Endothelial cell of umbilical vein (primary cell): ENCODE results near the gene CFAP20DC. TPM values are rescaled to one million over a fixed set of nuclear protein-coding genes. Genes with fewer than 3 reads are reported as not detected.

Source experiments
- BruUV-seq: library from RNA; stranded (reverse); fragments of 400-500 nt; replicated peaks from 2 replicates; lab custom pipeline; 2021; lab: Mats Ljungman, UMichigan
- CTCF ChIA-PET: fragments of 300-600, 350-600 bp; sonication (Branson Sonifier 250); formaldehyde crosslinking; loops from one replicate; lab custom pipeline; 2021; ENCODE audit warnings: antibody characterized with exemption, inconsistent platforms; lab: Charles Lee
- POLR2A ChIA-PET: fragments of 300-600, 350-600 bp; sonication (Branson Sonifier 250); formaldehyde crosslinking; loops from one replicate; lab custom pipeline; 2021; ENCODE audit warnings: antibody characterized with exemption, inconsistent platforms; lab: Charles Lee
- DNase-seq: peaks from one replicate; pipeline ENCODE4 v3.0.0-alpha.2; 2011; ENCODE audit warnings: low read depth, low spot score
- FAIRE-seq: peaks from 2 replicates; lab custom pipeline; 2011; peaks lifted over from hg19 to GRCh38; lab: Jason Lieb, UNC
- H2AFZ ChIP-seq: 2 replicates; pipeline ENCODE4 v1.6.0; 2012; ENCODE audit warnings: low read depth, low read length, control low read depth, inconsistent platforms
- H3K27ac ChIP-seq: 2 replicates; pipeline ENCODE4 v1.5.1; 2011; ENCODE audit warnings: low read depth, mild to moderate bottlenecking, control low read depth, low read length, moderate library complexity; ENCODE audit not compliant: insufficient read depth
- H3K27me3 ChIP-seq, 2 experiments: 2 replicates each; pipeline versions ENCODE4 v1.6.0 to v1.6.1; 2011; ENCODE audit warnings: low read length in 2 of 2, mixed read lengths in 1 of 2; ENCODE audit not compliant: control insufficient read depth in 2 of 2, insufficient read depth in 2 of 2
- H3K36me3 ChIP-seq, 2 experiments: 2 replicates in 1 of 2; 3 replicates in 1 of 2; pipeline ENCODE4 v1.5.1; 2011; ENCODE audit warnings: low read length in 2 of 2, mild to moderate bottlenecking in 1 of 2, moderate library complexity in 1 of 2; ENCODE audit not compliant: control insufficient read depth in 2 of 2, insufficient read depth in 2 of 2; ENCODE audit errors: extremely low read depth in 1 of 2
- H3K4me1 ChIP-seq: 3 replicates; pipeline ENCODE4 v1.5.1; 2011; ENCODE audit warnings: mild to moderate bottlenecking, low read length; ENCODE audit not compliant: control insufficient read depth, insufficient read depth; ENCODE audit errors: extremely low read depth
- H3K4me2 ChIP-seq: 2 replicates; pipeline ENCODE4 v1.6.1; 2011; ENCODE audit warnings: low read length, control low read depth, mixed read lengths; ENCODE audit not compliant: insufficient read depth
- H3K4me3 ChIP-seq, 3 experiments: fragments of 200-600 bp in 1 of 3; sonication (generic), shearing (Covaris generic) in 1 of 3; replicated peaks in 1 of 3; 2 replicates each; pipeline ENCODE4 v1.5.1; 2011 to 2016; ENCODE audit warnings: control low read depth in 3 of 3, low read length in 3 of 3, mild to moderate bottlenecking in 2 of 3, inconsistent platforms in 1 of 3, low read depth in 1 of 3, moderate library complexity in 1 of 3; ENCODE audit not compliant: insufficient read depth in 1 of 3
- H3K79me2 ChIP-seq: 2 replicates; pipeline ENCODE4 v1.6.0; 2012; ENCODE audit warnings: low read length, inconsistent platforms; ENCODE audit not compliant: control insufficient read depth, insufficient read depth
- H3K9ac ChIP-seq: replicated peaks from 2 replicates; pipeline ENCODE3; 2011; ENCODE audit warnings: low read length, control low read depth; ENCODE audit not compliant: insufficient read depth; ENCODE audit errors: extremely low read depth
- H3K9me1 ChIP-seq: replicated peaks from 3 replicates; pipeline ENCODE4 v1.6.0; 2011; ENCODE audit warnings: mild to moderate bottlenecking, low read length; ENCODE audit not compliant: control insufficient read depth, insufficient read depth; ENCODE audit errors: extremely low read depth
- H3K9me3 ChIP-seq: replicated peaks from 2 replicates; pipeline ENCODE4 v1.5.1; 2012; ENCODE audit warnings: low read length, inconsistent platforms; ENCODE audit not compliant: control insufficient read depth, insufficient read depth
- H4K20me1 ChIP-seq: replicated peaks from 2 replicates; pipeline ENCODE3; 2011; ENCODE audit warnings: mild to moderate bottlenecking, low read length; ENCODE audit not compliant: control insufficient read depth, insufficient read depth; ENCODE audit errors: extremely low read depth
- EZH2 ChIP-seq: IDR thresholded peaks from 2 replicates; pipeline ENCODE4 v1.6.1; 2012; ENCODE audit warnings: borderline replicate concordance, low read depth, mild to moderate bottlenecking, moderate library complexity, low read length, inconsistent platforms; ENCODE audit not compliant: severe bottlenecking
- FOS ChIP-seq: IDR thresholded peaks from 2 replicates; pipeline ENCODE4 v1.6.1; 2011; ENCODE audit warnings: mild to moderate bottlenecking, low read length, moderate library complexity, borderline replicate concordance; ENCODE audit not compliant: insufficient read depth
- GATA2 ChIP-seq: IDR thresholded peaks from 2 replicates; pipeline ENCODE4 v1.7.0; 2011; ENCODE audit warnings: low read depth, mild to moderate bottlenecking, moderate library complexity, mixed read lengths, low read length; ENCODE audit not compliant: insufficient read length, insufficient read depth
- JUN ChIP-seq: IDR thresholded peaks from 2 replicates; pipeline ENCODE4 v1.6.1; 2011; ENCODE audit warnings: borderline replicate concordance, low read depth; ENCODE audit not compliant: insufficient read length, insufficient read depth
- MAX ChIP-seq: IDR thresholded peaks from 2 replicates; pipeline ENCODE4 v1.6.1; 2011; ENCODE audit not compliant: insufficient read depth, insufficient read length
- MYC ChIP-seq: IDR thresholded peaks from one replicate; pipeline ENCODE4 v1.6.1; 2011; ENCODE audit warnings: mild to moderate bottlenecking, low read depth, low read length
- POLR2A ChIP-seq: IDR thresholded peaks from 2 replicates; pipeline ENCODE4 v1.6.1; 2012; ENCODE audit warnings: low read depth, mild to moderate bottlenecking, control low read depth, low read length
- POLR2AphosphoS5 ChIP-seq: IDR thresholded peaks from 2 replicates; pipeline ENCODE4 v1.6.1; 2012; ENCODE audit warnings: low read depth, mild to moderate bottlenecking, control low read depth, low read length, moderate library complexity; ENCODE audit not compliant: insufficient read depth
- dilution Hi-C: fragments of 300-500 bp; cut with MboI; formaldehyde crosslinking; loops from one replicate; pipeline ENCODE4 v1.15.0; 2019; ENCODE audit warnings: low sequenced_read_pairs; ENCODE audit not compliant: extremely low pct_ligation_motif_present
- intact Hi-C: fragments of 100-400 bp; cut with micrococcal nuclease; formaldehyde crosslinking; loops from one replicate; pipeline ENCODE4 v1.10.0; 2022
- polyA plus RNA-seq, 4 experiments: library from polyadenylated mRNA; depleted of rRNA in 3 of 4; stranded (reverse) in 3 of 4; unstranded in 1 of 4; fragments of >200 nt; gene quantifications; 2 replicates each; pipeline versions ENCODE4 v1.2.1 to v1.2.3, GENCODE V29; 2011 to 2012; ENCODE audit warnings: missing spikeins in 1 of 4
- total RNA-seq: library from RNA; stranded (reverse); gene quantifications from 2 replicates; pipeline ENCODE4 v1.2.3, GENCODE V29; 2021
- TF ChIP-seq, protein P1 (sequence below), 2 donors: IDR thresholded peaks; 1 replicate in 1 of 2; 2 replicates in 1 of 2; pipeline ENCODE4 v1.5.1; 2011; ENCODE audit warnings: low read length in 2 of 2, mild to moderate bottlenecking in 2 of 2, moderate library complexity in 2 of 2, control low read depth in 1 of 2, inconsistent platforms in 1 of 2, low read depth in 1 of 2; ENCODE audit not compliant: insufficient read depth in 1 of 2; ENCODE audit errors: extremely low read depth in 1 of 2

CFAP20DC gene
- total and polyA plus RNA-seq, 2 donors (not counting 3 experiments of a cell fraction or from before 2014, with no cell fraction given) = 0.92 to 2.1 TPM

GRCh38 chr3:58874795-58875194, 175.0 kb downstream of the CFAP20DC start:
- FAIRE-seq = no peak

GRCh38 chr3:58874248-58874741, 175.5 kb downstream of the CFAP20DC start:
- intact Hi-C loops = loop anchor here (5.0 kb wide), 1 partner anchor 42 kb away; no protein-coding TSS in a partner anchor
- peak overlapping the region; percentile 35 for H2AFZ ChIP-seq
- no peaks in the 10 kb centered on the region for H3K9me1 ChIP-seq
- H4K20me1 ChIP-seq = no peaks in the 10 kb centered on the region
- H3K27ac ChIP-seq = peak overlapping the region; percentile 84
- peak; percentile 89 for FAIRE-seq
- peak overlapping the region in 1 of 3 experiments; percentile 13 for H3K4me3 ChIP-seq
- H3K4me2 ChIP-seq = peak overlapping the region; percentile 61
- TF ChIP-seq EZH2 (no peak), MYC (no peak), GATA2 (peak; percentile 27), MAX (no peak), POLR2AphosphoS5 (peak; percentile 25), POLR2A (no peak), JUN (no peak), FOS (peak; percentile 74)
- TF ChIP-seq, protein P1, sequence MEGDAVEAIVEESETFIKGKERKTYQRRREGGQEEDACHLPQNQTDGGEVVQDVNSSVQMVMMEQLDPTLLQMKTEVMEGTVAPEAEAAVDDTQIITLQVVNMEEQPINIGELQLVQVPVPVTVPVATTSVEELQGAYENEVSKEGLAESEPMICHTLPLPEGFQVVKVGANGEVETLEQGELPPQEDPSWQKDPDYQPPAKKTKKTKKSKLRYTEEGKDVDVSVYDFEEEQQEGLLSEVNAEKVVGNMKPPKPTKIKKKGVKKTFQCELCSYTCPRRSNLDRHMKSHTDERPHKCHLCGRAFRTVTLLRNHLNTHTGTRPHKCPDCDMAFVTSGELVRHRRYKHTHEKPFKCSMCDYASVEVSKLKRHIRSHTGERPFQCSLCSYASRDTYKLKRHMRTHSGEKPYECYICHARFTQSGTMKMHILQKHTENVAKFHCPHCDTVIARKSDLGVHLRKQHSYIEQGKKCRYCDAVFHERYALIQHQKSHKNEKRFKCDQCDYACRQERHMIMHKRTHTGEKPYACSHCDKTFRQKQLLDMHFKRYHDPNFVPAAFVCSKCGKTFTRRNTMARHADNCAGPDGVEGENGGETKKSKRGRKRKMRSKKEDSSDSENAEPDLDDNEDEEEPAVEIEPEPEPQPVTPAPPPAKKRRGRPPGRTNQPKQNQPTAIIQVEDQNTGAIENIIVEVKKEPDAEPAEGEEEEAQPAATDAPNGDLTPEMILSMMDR (IDR thresholded peaks at IDR 0.05; ENCODE audit: extremely low read depth in 1 of 2, insufficient read depth in 1 of 2, low read depth in 1 of 2, low read length in 2 of 2) = no peak
- no peaks in the 10 kb centered on the region for H3K27me3 ChIP-seq
- H3K9ac ChIP-seq = peak overlapping the region; percentile 35
- no peaks in the 10 kb centered on the region for H3K36me3 ChIP-seq
- dilution Hi-C loops = no loop called here
- ChIA-PET CTCF (interaction anchor here (2.2 kb wide), 1 partner anchor 178 kb away, joined by 6 read pairs; no protein-coding TSS in a partner anchor), POLR2A (no interaction called here)
- no peaks in the 10 kb centered on the region for H3K79me2 ChIP-seq
- no peaks in the 10 kb centered on the region for H3K9me3 ChIP-seq
- peak; percentile 76 for DNase-seq
- H3K4me1 ChIP-seq = peaks cover 21% of the 10 kb centered on the region
- BruUV-seq = no TSS peak

More at GRCh38 chr3:58874795-58875194, 175.0 kb downstream of the CFAP20DC start:
- Histone ChIP-seq H3K9ac (peak overlapping the region; percentile 35), H4K20me1 (no peaks in the 10 kb centered on the region), H3K27ac (peak overlapping the region; percentile 84), H3K4me3 (no peak overlapping the region), H3K4me2 (peak overlapping the region; percentile 61), H3K4me1 (peaks cover 21% of the 10 kb centered on the region), H3K36me3 (no peaks in the 10 kb centered on the region), H3K79me2 (no peaks in the 10 kb centered on the region), H3K9me1 (no peaks in the 10 kb centered on the region), H3K9me3 (no peaks in the 10 kb centered on the region), H3K27me3 (no peaks in the 10 kb centered on the region), H2AFZ (peak overlapping the region; percentile 35)
- POLR2A ChIA-PET = no interaction called here
- no peak for DNase-seq
- dilution Hi-C loops = no loop called here
- CTCF ChIA-PET = no interaction called here
- TF ChIP-seq JUN (peak; percentile 81), FOS (peak; percentile 96), EZH2 (no peak)
- intact Hi-C loops = loop anchor here (5.0 kb wide), 1 partner anchor 42 kb away; no protein-coding TSS in a partner anchor
- no TSS peak for BruUV-seq
